Neural progenitor cell (in vitro differentiated cells): ENCODE data around the gene DUSP2.

Experiments used
- EZH2phosphoT487 ChIP-seq: fragments of 200-600 bp; sonication (generic); IDR thresholded peaks from 2 replicates; pipeline ENCODE4 v1.6.1; 2017; ENCODE audit warnings: antibody characterized with exemption
- TF ChIP-seq, protein P1 (sequence below): fragments of 200-600 bp; sonication (generic); IDR thresholded peaks from 2 replicates; pipeline ENCODE4 v1.5.1; 2017; ENCODE audit warnings: antibody characterized with exemption, mild to moderate bottlenecking

DNA sequence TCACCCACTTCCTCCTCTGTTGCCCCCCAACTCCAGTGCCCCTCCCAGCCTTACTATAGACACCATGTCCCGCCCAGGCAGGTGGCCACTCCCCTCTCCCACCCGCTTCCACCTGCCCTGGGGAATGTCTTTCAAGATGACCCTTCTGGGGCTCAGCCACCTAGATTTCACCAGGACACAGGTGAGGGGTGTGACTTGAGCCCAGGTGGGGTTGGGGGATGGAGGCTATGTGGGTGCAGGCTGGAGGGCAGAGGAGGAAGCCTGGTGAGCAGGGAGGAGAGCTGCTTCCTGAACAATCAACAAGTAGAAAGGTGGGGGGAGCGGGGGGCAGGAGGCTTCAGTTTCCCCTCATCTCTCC lies 37.6 kb downstream of the DUSP2 start:
- TF ChIP-seq, protein P1, sequence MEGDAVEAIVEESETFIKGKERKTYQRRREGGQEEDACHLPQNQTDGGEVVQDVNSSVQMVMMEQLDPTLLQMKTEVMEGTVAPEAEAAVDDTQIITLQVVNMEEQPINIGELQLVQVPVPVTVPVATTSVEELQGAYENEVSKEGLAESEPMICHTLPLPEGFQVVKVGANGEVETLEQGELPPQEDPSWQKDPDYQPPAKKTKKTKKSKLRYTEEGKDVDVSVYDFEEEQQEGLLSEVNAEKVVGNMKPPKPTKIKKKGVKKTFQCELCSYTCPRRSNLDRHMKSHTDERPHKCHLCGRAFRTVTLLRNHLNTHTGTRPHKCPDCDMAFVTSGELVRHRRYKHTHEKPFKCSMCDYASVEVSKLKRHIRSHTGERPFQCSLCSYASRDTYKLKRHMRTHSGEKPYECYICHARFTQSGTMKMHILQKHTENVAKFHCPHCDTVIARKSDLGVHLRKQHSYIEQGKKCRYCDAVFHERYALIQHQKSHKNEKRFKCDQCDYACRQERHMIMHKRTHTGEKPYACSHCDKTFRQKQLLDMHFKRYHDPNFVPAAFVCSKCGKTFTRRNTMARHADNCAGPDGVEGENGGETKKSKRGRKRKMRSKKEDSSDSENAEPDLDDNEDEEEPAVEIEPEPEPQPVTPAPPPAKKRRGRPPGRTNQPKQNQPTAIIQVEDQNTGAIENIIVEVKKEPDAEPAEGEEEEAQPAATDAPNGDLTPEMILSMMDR: no peak
- TF ChIP-seq EZH2phosphoT487: no peak
